GM12878 (cell line): Measurements from ENCODE around the gene GLE1. TPM values are rescaled to one million over a fixed set of nuclear protein-coding genes. Genes with fewer than 3 reads are reported as not detected.

Source experiments
- ATAC-seq: fragments of 200-7000 bp; cut with Tn5 transposase; 3 replicates; pipeline ENCODE4 v1.9.1; 2020; ENCODE audit warnings: mild to moderate bottlenecking, moderate library complexity
- BruUV-seq: library from RNA; stranded (reverse); fragments of 400-500 nt; replicated peaks from 2 replicates; lab custom pipeline; 2021; lab: Mats Ljungman, UMichigan
- CTCF ChIA-PET: fragments of 300-600 bp; sonication (Branson Sonifier 250); formaldehyde crosslinking; extraction: SDS; loops from one replicate; lab custom pipeline; 2021; ENCODE audit warnings: inconsistent platforms; lab: Yijun Ruan, JAX
- POLR2A ChIA-PET: fragments of 350-600 bp; formaldehyde crosslinking; extraction: SDS; loops from one replicate; lab custom pipeline; 2021; ENCODE audit warnings: inconsistent platforms; lab: Charles Lee
- RAD21 ChIA-PET: fragments of 300-600 bp; sonication (Branson Sonifier 250); formaldehyde crosslinking; loops from one replicate; lab custom pipeline; 2023; ENCODE audit warnings: antibody characterized with exemption; ENCODE audit not compliant: unreplicated experiment; lab: Charles Lee
- SMC1A ChIA-PET: fragments of 300-600 bp; sonication (Branson Sonifier 250); formaldehyde crosslinking; loops from one replicate; lab custom pipeline; 2023; ENCODE audit not compliant: unreplicated experiment, uncharacterized antibody; lab: Charles Lee
- DNase-seq: peaks from one replicate; pipeline ENCODE4 v3.0.0-alpha.2; 2011; ENCODE audit warnings: low read depth, low spot score
- FAIRE-seq: peaks from 3 replicates; lab custom pipeline; 2011; peaks lifted over from hg19 to GRCh38; lab: Jason Lieb, UNC
- H2AFZ ChIP-seq: 2 replicates; pipeline ENCODE4 v1.6.0; 2011; ENCODE audit warnings: low read depth, low read length, control low read depth; ENCODE audit not compliant: control insufficient read depth
- H3K27ac ChIP-seq: 2 replicates; pipeline ENCODE4 v1.5.1; 2011; ENCODE audit warnings: control low read depth; ENCODE audit not compliant: control insufficient read depth, insufficient read depth
- H3K27me3 ChIP-seq, 2 experiments: replicated peaks in 1 of 2; 2 replicates each; pipeline versions ENCODE4 v1.6.0 to v1.6.1; 2011; ENCODE audit warnings: low read length in 1 of 2; ENCODE audit not compliant: control insufficient read depth in 2 of 2, insufficient read depth in 2 of 2
- H3K36me3 ChIP-seq, 2 experiments: 2 replicates each; pipeline ENCODE4 v1.5.1; 2011; ENCODE audit warnings: low read length in 1 of 2; ENCODE audit not compliant: control insufficient read depth in 2 of 2, insufficient read depth in 2 of 2
- H3K4me1 ChIP-seq: 2 replicates; pipeline ENCODE4 v1.6.1; 2011; ENCODE audit warnings: mild to moderate bottlenecking, low read length, moderate library complexity, mixed read lengths; ENCODE audit not compliant: control insufficient read depth, insufficient read depth
- H3K4me2 ChIP-seq: 2 replicates; pipeline ENCODE4 v1.6.0; 2011; ENCODE audit warnings: control low read depth; ENCODE audit not compliant: control insufficient read depth, insufficient read depth
- H3K4me3 ChIP-seq: fragments of 200-600 bp; sonication (generic); 2 replicates; pipeline ENCODE4 v1.5.1; 2016
- H3K79me2 ChIP-seq: 2 replicates; pipeline ENCODE4 v1.6.0; 2011; ENCODE audit warnings: low read length; ENCODE audit not compliant: control insufficient read depth, insufficient read depth
- H3K9ac ChIP-seq: 2 replicates; pipeline ENCODE4 v1.8.0; 2011; ENCODE audit warnings: low read length, control low read depth, mixed read lengths; ENCODE audit not compliant: control insufficient read depth, insufficient read depth
- H3K9me3 ChIP-seq: replicated peaks from 3 replicates; pipeline ENCODE4 v1.5.1; 2011; ENCODE audit warnings: mild to moderate bottlenecking, low read length; ENCODE audit not compliant: control insufficient read depth, insufficient read depth
- H4K20me1 ChIP-seq: 2 replicates; pipeline ENCODE4 v1.6.0; 2011; ENCODE audit not compliant: control insufficient read depth, insufficient read depth
- BCL11A ChIP-seq: IDR thresholded peaks from 2 replicates; pipeline ENCODE4 v1.6.1; 2011; ENCODE audit warnings: low read depth, low read length
- BCL3 ChIP-seq: IDR thresholded peaks from 2 replicates; pipeline ENCODE4 v1.6.1; 2011; ENCODE audit warnings: borderline replicate concordance, low read depth, mild to moderate bottlenecking, moderate library complexity, low read length; ENCODE audit not compliant: insufficient read depth, poor library complexity, severe bottlenecking
- CHD2 ChIP-seq: IDR thresholded peaks from 2 replicates; pipeline ENCODE4 v1.6.1; 2011; ENCODE audit warnings: low read depth, low read length, improper control_type of control experiment, borderline replicate concordance
- FOS ChIP-seq: IDR thresholded peaks from 3 replicates; pipeline ENCODE4 v1.6.1; 2011; ENCODE audit warnings: borderline replicate concordance; ENCODE audit not compliant: insufficient read length; ENCODE audit errors: extremely low read depth
- HDAC6 ChIP-seq: fragments of 200-600 bp; sonication (generic); IDR thresholded peaks from one replicate; pipeline ENCODE4 v1.8.0; 2017; ENCODE audit warnings: antibody characterized with exemption; ENCODE audit not compliant: unreplicated experiment
- MEF2B ChIP-seq: fragments of 450-650 bp; IDR thresholded peaks from 2 replicates; pipeline ENCODE4 v1.6.1; 2018; ENCODE audit warnings: mild to moderate bottlenecking, moderate library complexity; ENCODE audit not compliant: partially characterized antibody, poor library complexity, severe bottlenecking
- NFIC ChIP-seq: IDR thresholded peaks from 2 replicates; pipeline ENCODE4 v1.6.1; 2012; ENCODE audit warnings: low read depth, mild to moderate bottlenecking, inconsistent platforms, low read length, moderate library complexity
- POU2F2 ChIP-seq: IDR thresholded peaks from 3 replicates; pipeline ENCODE4 v1.6.1; 2011; ENCODE audit warnings: low read depth, mild to moderate bottlenecking, low read length, borderline replicate concordance
- RUNX3 ChIP-seq: IDR thresholded peaks from 2 replicates; pipeline ENCODE4 v1.6.1; 2012; ENCODE audit warnings: low read length, inconsistent platforms
- SIX5 ChIP-seq: IDR thresholded peaks from 2 replicates; pipeline ENCODE4 v1.6.1; 2011; ENCODE audit warnings: mild to moderate bottlenecking, low read depth, low read length, moderate library complexity; ENCODE audit not compliant: severe bottlenecking
- SKIL ChIP-seq: fragments of 450-650 bp; IDR thresholded peaks from 2 replicates; pipeline ENCODE4 v1.6.1; 2017; ENCODE audit warnings: mild to moderate bottlenecking, low read depth, inconsistent platforms; ENCODE audit not compliant: poor library complexity, severe bottlenecking
- ZBED1 ChIP-seq: IDR thresholded peaks from 2 replicates; pipeline ENCODE4 v1.6.1; 2016; ENCODE audit warnings: borderline replicate concordance
- ZNF384 ChIP-seq: IDR thresholded peaks from 2 replicates; pipeline ENCODE4 v1.6.1; 2012; ENCODE audit warnings: low read depth, mild to moderate bottlenecking, low read length, improper control_type of control experiment, borderline replicate concordance
- WGBS: methylation state at CpG from one replicate; pipeline ENCODE4 v1.1.6; 2016; ENCODE audit warnings: low lambda C conversion rate; ENCODE audit not compliant: insufficient replicate concordance, insufficient coverage; ENCODE audit errors: missing lambda C conversion rate; 5-methylcytosine and 5-hydroxymethylcytosine counted together
- in situ Hi-C: fragments of 300-500 bp; cut with MboI; formaldehyde crosslinking; loops from 9 replicates; pipeline ENCODE4 v1.14.3; 2018; ENCODE audit warnings: mixed read lengths
- intact Hi-C: fragments of 100-400 bp; cut with micrococcal nuclease; formaldehyde crosslinking; loops from one replicate; pipeline ENCODE4 v1.14.2; 2022; ENCODE audit not compliant: unreplicated experiment
- polyA plus RNA-seq, 11 experiments: library from polyadenylated mRNA; depleted of rRNA in 4 of 11; unstranded in 6 of 11; stranded (reverse) in 5 of 11; fragments of >200 nt; fragmentation: Nextera tagmentation in 4 of 11; fragmentation: Illumina TruSeq in 1 of 11; extraction: Ambion mirVana in 4 of 11; extraction: Trizol in 1 of 11; gene quantifications; 1 replicate in 1 of 11; 2 replicates in 10 of 11; pipeline versions ENCODE4 v1.2.1 to v1.2.3, GENCODE V29; 2011 to 2016; ENCODE audit warnings: inconsistent platforms in 2 of 11, missing spikeins in 2 of 11, low read depth in 1 of 11
- total RNA-seq, 4 experiments: library from RNA; depleted of rRNA in 3 of 4; stranded (reverse); fragments of >200 nt in 3 of 4; fragmentation: Illumina TruSeq in 1 of 4; extraction: Trizol in 1 of 4; gene quantifications; 2 replicates each; pipeline versions ENCODE4 v1.2.1 to v1.2.3, GENCODE V29; 2013 to 2021
- TF ChIP-seq, protein P1 (sequence below): fragments of 450-650 bp; formaldehyde crosslinking; IDR thresholded peaks from 2 replicates; pipeline ENCODE4 v1.4.0; 2020; ENCODE audit warnings: mild to moderate bottlenecking, moderate library complexity

GLE1 gene
- total and polyA plus RNA-seq, 10 of the 15 experiments (the other 5 are each of a cell fraction or from before 2014, with no cell fraction given): 17.4 to 52.0 (median 37.7) TPM

DNA sequence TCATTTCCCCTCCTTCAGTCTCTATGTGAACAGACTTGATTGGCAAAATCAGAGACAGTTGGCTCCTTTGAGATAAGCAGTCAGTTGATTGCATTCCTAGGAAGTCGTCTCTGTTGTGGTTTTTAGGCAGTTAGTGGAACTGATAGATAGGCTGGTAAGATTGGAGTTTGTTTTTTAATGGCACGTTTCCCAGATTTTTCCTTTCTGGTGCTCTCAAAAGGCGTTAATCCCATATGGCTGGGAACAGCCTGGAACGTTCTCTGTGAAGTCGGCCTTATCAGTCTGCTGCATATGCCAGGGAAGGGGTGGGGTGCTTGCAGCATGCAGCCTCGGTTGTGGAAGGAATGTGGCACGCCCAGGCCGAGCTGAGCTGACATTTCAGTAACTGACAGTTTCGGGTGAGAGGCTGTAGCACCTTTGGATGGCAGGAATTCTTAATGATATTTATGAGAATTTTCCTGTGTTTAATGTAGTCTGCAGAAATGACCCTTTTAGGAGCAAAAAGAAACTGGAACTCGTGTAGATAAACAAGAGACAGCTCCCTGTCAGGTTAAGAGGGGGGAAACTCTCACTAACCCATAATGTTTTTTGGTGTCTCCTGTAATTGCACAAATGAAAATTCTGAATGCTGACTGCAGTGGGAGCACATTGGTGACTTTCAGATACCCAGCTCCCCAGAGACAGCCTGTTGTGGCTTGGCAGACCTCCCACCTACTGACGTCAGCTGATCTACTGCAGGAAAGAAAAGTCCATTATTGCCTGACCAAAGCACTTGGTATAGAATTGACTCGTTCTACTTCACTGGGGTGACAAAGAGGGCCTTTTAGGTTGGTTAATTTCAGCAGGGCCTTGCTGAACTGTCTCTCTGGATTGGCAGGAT is 54.2 kb downstream of the GLE1 start:
- Histone ChIP-seq H3K9ac (no peak overlapping the region), H3K4me2 (peak overlapping the region; percentile 73), H4K20me1 (no peaks in the 10 kb centered on the region), H3K27me3 (no peaks in the 10 kb centered on the region), H3K9me3 (no peaks in the 10 kb centered on the region), H3K4me3 (peak overlapping the region; percentile 47), H2AFZ (no peak overlapping the region; the same call in 1 of the 2 replicates), H3K4me1 (peaks cover 30% of the 10 kb centered on the region), H3K27ac (peak overlapping the region; percentile 57), H3K36me3 (no peaks in the 10 kb centered on the region), H3K79me2 (peaks cover 42% of the 10 kb centered on the region)
- SMC1A ChIA-PET: interaction anchor here (0.7 to 2.5 kb wide), 11 partner anchors 9 to 553 kb away, joined by 3 to 13 read pairs (median 5); partner anchors contain the start of gene GLE1
- in situ Hi-C loops: no loop called here
- POLR2A ChIA-PET: interaction anchor here (0.6 to 3.3 kb wide), 8 partner anchors 8 to 272 kb away, joined by 3 to 14 read pairs (median 4); no protein-coding TSS in a partner anchor
- RAD21 ChIA-PET: interaction anchor here (0.7 to 2.1 kb wide), 6 partner anchors 8 to 54 kb away, joined by 3 to 12 read pairs (median 4); partner anchors contain the start of gene GLE1
- FAIRE-seq: peak; percentile 66
- 19% methylated on average over 12 of the region's 12 CpGs for WGBS
- CTCF ChIA-PET: interaction anchor here (0.6 to 1.3 kb wide), 6 partner anchors 8 to 188 kb away, joined by 3 to 4 read pairs (median 3); partner anchors contain the start of genes GLE1 and URM1
- intact Hi-C loops: loop anchor here (10.0 kb wide), 1 partner anchor 126 kb away; the partner anchor contains the start of gene SET
- peak; percentile 97 for ATAC-seq
- peak; percentile 97 for DNase-seq
- no TSS peak for BruUV-seq
- TF ChIP-seq SKIL: peak; percentile 73
- no peak for TF ChIP-seq BCL3
- TF ChIP-seq ZNF384: no peak
- TF ChIP-seq, protein P1, sequence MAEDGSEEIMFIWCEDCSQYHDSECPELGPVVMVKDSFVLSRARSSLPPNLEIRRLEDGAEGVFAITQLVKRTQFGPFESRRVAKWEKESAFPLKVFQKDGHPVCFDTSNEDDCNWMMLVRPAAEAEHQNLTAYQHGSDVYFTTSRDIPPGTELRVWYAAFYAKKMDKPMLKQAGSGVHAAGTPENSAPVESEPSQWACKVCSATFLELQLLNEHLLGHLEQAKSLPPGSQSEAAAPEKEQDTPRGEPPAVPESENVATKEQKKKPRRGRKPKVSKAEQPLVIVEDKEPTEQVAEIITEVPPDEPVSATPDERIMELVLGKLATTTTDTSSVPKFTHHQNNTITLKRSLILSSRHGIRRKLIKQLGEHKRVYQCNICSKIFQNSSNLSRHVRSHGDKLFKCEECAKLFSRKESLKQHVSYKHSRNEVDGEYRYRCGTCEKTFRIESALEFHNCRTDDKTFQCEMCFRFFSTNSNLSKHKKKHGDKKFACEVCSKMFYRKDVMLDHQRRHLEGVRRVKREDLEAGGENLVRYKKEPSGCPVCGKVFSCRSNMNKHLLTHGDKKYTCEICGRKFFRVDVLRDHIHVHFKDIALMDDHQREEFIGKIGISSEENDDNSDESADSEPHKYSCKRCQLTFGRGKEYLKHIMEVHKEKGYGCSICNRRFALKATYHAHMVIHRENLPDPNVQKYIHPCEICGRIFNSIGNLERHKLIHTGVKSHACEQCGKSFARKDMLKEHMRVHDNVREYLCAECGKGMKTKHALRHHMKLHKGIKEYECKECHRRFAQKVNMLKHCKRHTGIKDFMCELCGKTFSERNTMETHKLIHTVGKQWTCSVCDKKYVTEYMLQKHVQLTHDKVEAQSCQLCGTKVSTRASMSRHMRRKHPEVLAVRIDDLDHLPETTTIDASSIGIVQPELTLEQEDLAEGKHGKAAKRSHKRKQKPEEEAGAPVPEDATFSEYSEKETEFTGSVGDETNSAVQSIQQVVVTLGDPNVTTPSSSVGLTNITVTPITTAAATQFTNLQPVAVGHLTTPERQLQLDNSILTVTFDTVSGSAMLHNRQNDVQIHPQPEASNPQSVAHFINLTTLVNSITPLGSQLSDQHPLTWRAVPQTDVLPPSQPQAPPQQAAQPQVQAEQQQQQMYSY: no peak
- no peak for TF ChIP-seq HDAC6
- TF ChIP-seq NFIC: no peak
- no peak for TF ChIP-seq FOS
- peak; percentile 97 for TF ChIP-seq RUNX3
- TF ChIP-seq ZBED1: no peak; the same call in 1 of the 2 replicates
- peak; percentile 99 for TF ChIP-seq MEF2B
- no peak for TF ChIP-seq SIX5
- TF ChIP-seq POU2F2: 0 out of 3 replicates have a peak, but pooled peaks have one; percentile 18
- TF ChIP-seq CHD2: no peak
- TF ChIP-seq BCL11A: peak; percentile 74
